GM18499 (cell line): Measurements from ENCODE around the gene BORCS6.

Source experiments
- ATAC-seq: cut with Tn5 transposase; IDR thresholded peaks from one replicate; pipeline ENCODE4 v1.9.1; 2021; ENCODE audit warnings: moderate number of reproducible peaks; ENCODE audit not compliant: insufficient read depth, unreplicated experiment

Gene BORCS6

DNA sequence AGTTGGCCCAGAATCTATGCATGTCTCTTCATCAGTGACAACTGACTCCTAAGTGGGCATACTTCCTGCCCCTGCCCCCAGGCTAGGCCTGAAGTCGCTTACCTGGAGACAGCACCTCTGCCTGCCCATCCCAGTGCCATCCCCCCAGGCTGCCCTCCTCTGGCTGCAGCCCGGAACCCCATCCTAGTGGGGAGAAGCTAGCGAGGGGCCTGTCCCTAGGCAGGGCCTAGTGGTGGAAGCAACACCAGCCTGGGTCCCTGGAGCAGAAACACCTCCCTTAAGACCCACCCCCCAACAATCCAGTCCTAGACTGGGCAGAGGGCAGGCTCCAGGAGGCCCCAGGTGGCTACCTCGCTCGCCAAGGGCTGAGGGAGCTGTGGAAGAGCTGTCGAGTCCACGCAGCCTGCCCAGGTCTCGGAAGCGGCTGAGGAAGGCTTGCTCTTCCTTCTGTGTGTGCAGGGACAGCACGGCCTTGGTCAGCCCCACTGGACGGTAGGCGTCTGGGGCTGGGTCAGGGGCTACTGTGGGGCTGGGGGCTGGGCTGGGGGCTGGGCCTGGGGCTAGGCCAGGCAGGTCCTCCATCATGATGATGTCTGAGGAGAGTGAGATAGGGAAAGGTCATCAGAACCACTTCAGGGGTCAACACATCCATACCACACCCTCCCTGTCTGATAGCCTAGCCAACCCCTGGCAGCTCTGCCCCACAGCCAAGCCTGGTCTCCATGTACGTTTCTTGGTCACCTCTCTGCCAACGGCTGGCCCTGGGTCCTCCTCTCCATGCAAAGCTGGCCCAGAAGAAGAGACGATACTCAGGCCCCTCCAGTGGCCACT, 45.4 kb downstream of the BORCS6 start:
- ATAC-seq = no peak

DNA sequence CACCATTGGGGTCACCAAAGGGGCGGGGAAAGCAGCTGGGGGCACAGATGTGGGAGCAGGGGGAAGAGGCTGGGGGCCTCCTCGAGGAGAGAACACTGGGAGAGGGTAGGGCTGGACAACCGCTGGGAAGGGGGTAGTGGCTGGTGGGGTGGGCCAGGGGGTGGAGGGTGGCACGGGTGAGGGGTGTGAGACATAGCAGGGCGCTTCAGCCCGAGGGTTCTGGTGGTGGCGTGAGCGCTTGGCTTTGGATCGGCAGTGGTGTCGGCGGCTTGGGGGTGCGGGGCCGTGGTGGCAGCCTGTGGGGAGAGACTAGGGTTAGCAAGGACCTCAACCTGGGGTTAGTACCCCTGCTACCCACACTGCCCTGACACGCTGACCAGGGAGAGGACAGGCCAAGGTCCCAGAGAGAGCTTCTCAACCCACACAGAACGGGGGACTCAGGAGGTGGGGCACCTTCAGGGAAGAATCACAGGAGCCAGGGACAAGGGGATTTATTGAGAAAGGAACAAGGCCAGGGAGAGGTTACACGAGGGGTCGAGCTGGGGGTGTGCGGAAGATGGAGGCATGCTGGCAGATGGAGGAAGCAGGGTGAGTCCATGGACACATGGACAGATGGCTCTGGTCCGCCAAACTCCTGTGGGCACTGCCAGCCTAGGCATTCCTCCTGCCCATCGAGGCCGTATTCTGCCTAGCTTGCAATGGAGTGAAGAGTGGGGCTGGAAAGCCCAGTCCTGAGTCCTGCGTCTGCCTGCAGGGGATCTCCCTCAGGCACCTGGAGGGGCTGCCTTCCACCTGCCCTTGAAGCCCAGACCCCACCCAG, 46.2 kb downstream of the BORCS6 start:
- ATAC-seq = no peak

DNA sequence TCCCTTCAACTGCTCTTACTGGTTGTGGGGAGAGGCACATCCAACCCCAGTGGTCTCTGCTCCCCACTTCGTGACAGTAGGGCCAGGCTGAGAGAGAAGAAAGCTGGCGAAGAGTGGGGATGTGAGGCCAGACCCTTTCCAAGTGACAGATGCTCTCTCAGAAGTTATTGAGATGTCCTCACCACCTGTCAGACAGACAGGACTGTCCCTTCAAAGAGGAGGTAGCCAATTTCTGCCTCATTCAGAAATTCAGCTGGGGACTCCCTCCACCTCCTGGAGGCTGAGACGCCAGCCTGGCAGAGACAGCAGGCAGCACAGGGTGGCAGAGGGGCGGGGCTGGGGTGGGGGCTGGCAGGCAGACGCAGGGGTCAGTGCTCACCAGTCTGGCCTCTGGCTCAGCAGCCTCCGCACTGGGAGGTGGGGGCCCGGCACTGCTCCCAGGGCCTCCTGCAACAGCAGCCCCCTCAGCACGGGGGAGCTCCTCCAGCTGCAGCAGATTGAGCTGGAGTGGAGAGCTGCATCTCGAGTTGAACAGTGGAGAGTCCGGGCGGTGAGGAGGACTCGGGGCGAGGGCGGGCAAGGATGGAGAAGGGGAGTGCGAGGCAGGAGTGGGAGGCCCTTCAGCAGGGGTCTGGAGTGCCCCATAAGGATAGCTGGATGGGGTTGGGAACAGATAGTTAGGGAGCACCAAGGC, 46.9 kb downstream of the BORCS6 start:
- ATAC-seq = no peak

DNA sequence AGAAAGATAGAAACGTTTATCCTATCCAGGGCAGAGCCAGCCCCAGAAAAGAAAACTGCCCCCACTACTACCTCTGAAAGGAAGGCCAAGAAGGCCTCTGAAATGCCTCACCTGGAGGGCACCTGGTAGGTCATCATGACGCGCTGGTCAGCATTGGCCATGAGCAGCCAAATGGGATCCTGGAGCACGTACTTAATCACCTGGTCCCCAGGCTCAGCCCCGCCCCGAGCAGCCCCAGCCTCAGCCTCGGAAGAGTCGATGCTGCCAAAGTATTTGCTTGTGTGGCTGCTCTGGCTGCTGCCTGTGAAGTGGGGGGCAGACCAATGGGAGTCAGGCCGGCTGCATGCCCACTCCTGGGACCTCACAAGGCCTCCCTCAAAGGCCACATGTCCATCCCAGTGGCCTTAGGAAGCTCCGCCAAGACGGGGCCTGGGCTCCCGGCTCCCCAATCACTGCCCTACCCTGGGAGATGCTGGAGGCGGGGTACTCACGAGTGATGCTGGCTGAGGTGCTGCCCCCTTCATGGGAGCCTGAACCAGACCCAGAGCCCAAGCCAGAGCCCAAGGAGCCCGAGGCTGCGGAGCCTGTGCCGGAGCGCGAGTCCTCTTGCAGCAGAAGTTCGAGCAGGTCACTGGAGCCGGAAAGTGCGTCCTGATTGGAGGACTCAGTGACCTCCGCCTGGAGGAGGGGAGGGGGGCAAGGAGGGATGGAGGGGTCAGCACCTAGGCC, 47.7 kb downstream of the BORCS6 start:
- ATAC-seq = no peak

DNA sequence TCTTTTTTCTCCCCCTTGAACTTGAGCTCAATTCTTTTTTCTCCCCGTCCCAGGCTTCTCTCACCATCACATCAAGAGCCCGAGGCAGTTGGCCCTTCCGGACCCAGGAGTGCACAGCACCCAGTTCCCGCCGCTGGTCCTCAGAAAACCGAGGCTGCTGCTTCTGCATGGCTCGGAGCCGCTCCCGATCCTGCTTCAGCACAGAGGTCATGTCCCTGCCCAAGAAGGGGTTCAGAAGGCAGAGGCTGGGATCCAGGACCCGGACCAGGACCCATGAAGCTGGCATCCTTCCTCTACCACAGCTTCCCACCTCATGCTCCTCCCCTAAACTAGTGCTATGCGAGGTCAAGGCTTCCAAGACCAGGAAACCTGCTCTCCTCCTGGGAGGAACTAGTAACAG, 48.2 kb downstream of the BORCS6 start:
- no peak for ATAC-seq

DNA sequence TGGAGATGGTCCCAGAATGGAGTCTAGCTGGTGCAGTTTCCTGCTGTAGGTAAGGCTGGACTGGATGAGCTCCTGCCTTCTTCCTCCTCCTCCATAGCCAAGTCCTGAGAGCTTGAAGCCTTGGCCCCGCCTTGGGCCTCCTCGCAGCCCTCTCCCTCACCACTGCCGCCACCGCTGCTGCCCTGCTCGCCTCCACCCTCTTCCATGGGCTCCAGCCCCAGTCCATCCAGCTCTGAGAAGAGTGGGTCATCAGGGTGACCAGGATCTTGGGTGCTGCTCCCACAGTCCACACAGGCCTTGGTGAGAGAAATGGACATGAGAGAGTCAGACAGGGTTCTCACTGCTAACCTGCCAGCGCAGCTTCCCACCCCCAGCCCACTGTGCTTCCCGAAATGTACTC, 48.9 kb downstream of the BORCS6 start:
- no peak for ATAC-seq

DNA sequence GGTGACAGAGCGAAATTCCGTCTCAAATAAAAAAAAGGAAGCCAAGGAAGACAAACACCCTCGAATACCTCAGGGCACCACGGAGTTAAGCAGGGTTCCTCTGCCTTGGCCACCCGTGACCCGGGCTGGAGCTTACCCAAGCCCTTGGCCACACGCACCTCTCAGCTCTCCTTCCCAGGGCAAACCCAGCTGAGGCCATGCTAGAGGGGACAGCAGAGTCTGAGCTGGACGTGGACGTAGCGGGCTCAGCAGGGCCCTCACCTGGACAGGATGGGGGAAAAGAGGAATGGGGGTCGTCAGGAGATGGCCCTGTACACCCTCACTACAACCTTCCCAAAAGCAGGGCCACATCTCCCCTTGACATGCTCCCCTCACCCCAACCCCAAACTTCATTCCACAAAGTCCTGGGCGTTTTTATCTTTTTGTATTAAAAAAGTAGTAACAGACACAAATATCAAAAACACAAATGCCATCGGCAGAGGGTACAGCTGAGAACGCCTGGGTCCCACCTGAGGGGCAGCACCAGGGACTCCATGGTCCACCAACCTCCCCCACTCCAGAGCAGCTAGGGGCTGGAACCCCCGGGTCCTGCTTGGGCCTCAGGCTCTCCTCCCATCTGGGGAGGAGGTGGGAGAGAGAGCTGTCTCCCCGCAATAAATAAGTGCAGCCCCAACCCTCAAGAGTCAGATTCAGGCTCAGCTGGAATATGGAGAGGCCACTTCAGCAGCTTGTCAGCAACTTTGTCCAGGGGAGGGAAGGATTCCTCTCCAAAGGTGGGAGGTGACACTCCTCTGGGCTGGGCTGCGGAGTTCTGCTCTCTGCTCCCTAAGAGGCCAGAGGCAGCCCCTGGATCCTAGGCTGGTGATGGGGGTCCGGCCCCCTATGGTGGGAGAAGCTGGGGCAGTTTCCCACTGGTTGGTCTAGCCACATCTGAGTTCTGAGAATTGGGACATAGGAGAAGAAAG, 49.6 kb downstream of the BORCS6 start:
- no peak for ATAC-seq

DNA sequence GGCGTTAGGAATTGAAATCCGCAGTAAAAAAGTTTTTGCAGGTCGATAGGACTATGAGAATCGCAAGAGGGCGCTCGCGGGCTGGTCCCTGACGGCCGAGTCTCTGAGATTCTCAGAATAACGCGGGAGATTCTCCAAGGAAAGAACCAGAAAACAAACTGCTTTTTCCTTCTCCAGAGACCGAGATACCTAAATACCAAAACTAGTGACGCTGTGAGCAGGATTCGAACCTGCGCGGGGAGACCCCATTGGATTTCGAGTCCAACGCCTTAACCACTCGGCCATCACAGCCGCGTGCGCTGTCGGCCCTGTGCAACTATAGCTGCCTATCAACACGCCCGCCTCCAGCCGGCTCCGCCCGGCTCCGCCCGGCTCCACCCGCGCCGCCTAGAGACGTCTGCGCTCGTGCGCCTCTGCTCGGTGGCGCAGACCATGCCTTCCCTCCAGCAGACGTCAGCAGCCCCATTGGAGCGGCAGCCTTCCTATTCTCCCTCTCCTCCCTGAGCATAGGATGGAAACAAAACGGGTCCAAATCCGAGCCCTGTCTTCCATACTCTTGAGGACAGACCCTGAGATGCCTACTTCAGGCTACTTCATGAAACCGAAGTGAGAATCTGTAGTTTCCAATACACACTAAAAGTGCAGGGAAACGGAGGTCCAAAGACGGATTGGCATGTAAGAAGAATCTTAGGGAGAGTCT, 51.2 kb downstream of the BORCS6 start:
- peak; percentile 41 for ATAC-seq

DNA sequence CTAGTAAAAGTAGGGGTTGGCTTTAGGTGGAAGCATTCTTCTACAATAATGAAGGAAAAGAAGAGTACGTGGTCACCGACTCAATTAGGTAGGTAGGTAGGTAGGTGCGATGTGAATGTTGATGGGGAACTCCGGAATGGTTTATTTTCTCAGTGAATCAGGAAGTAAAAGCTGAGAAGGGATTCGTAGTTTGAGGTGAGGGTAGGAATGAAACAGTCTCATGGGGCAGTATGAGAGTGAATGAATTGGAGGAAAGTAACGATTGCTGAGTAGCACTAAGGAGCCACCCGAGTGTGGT, 51.7 kb downstream of the BORCS6 start:
- peak; percentile 4 for ATAC-seq
